Inflammatory macrophage treated with lipopolysaccharide for 1 hour (primary cell): ENCODE data around the gene NEAT1.

Source experiments
- DNase-seq, 2 donors: peaks; one replicate each; pipeline ENCODE4 v3.0.0-alpha.2; 2020 to 2022

Gene NEAT1

GRCh38 chr11:65487467-65488272 lies 65.1 kb downstream of the NEAT1 start:
- peak; percentile 97 to 98 for DNase-seq

- peak in 1 of 2 donors; percentile 12 for DNase-seq
Measured at GRCh38 chr11:65488273-65489034, 65.9 kb downstream of the NEAT1 start.

- DNase-seq = no peak
Measured at GRCh38 chr11:65489035-65489705, 66.6 kb downstream of the NEAT1 start.

DNA sequence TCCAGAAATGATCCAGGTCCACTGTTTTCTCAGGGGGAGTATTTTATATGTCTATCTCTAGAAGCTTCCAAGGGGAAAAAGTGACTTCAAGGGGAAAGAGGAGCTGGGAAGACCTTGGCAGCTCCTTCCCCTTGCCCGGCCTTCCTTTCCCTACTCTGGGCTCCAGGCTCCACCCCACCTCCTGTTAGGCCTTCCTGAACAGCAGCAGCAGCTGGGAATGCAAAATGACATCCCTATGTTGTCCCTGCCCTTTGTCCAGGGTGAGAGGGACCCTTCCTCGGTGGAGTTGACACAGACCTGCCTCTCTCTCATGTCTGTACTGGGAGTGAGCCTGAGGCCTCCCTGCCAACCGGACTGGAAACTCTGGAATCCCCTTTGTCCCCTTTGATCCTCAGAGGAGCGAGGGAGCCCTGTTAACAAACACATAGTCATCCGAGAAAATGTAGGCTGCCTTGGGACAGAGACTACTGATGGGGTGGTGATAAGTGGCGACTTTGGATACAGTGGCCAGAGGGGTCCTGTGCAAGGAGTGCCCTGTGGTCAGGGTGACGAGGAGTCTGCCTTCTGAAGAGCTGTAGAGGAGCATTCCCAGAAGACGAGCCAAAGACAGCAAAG lies 67.2 kb downstream of the NEAT1 start:
- no peak for DNase-seq

DNA sequence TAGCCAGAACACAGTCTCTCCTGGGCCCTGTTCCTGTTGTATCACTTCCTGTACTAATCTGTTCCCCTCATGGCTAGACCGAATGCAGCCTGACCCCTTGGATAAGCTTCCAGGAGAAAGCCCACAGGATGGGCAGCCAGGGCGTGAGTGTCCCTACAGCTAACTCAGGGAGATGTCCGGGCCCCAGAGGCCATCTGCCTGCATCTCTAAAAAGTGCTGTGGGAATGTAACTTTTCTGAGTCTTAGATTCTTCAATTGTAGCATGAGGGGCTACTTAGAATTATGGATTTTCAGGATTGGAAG lies 68.5 kb downstream of the NEAT1 start:
- DNase-seq = no peak

DNA sequence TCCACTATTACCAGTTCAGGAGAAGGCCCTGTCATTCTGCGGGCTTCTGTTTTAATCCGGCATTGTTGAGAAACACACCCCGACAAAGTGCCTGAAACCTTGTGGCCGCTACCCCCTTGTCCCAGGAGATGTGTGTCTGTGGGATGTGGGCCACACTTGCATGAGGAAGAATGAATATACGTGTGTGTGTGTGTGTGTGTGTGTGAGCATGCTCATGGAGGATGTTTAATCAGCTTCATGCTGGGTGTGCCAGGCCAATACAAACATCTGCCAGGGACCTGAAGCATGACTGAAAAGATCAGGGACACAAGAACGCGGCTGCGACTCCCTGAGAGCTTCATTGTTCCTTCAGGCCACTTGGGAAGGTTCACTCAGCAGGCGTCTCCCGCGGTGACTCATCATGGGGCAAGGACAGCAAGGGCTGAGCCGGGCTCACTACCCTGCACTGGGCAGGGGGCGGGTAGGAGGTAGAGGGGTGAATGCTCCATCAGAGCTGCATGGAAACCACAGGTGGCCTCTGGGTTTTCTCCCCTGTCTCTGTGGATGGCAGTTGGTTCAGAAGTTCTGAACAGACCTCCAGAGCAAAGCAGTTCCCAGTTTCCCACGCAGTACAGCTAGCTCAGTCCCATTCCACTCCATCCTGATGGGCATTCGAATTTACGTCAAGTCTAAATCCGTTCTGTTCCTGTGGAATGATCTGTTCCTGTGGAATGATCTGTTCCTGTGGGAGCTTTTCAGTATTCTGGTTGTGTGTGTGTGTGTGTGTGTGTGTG lies 69.2 kb downstream of the NEAT1 start:
- DNase-seq = peak; percentile 55 to 71

GRCh38 chr11:65492387-65492636 lies 69.7 kb downstream of the NEAT1 start:
- no peak for DNase-seq

DNA sequence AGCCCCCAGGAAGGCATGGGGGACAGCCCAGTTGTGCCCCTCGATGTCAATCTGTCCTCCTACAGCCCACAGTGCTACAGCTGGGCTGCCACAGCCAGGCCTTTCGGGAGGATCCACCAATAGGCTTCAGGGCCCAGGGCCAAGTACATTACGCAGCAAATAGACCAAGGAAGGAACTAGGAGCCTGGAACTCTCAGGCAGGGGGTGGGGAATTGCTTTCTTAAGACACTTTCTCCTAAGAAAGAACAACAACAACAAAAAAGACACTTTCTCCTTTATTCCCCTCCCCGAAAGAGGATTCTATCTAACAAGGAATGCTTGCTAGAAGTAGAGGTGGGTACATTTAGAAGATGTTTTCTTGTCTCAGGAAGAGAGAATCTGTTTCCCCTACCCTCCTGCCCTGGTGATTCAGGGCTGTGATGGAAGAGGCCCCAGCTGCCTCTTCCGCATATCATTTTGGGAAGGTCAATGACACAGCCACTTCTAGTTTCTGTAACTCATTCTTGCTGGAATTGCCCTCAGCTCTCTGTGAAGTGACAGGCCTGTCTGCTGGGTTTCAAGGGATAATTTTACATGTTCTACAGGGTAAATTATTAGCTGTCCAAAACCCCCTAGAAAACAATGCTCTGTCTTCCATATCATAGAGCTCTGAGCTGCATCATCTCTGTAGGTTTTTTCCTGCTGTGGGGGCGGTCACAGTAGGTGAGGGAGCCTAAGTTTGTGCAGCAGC lies 70.2 kb downstream of the NEAT1 start:
- DNase-seq = peak; percentile 84 to 90

GRCh38 chr11:65493367-65494176 lies 71.0 kb downstream of the NEAT1 start:
- peak; percentile 39 to 52 for DNase-seq
